ENCODE data around the gene PMPCA.

GRCh38 chr9:136363949-136364748 is 46.3 kb upstream of the PMPCA start:
- TF ChIP-seq CTCF (IDR thresholded peaks at IDR 0.05) (peak in 6 of 12 donors; percentile 4 to 35 (median 8)), POLR2A (IDR thresholded peaks at IDR 0.05) (no peak)
